PC-3 (cell line): ENCODE measurements around the gene PREPL. TPM values are rescaled to one million over a fixed set of nuclear protein-coding genes. Genes with fewer than 3 reads are reported as not detected.

Source experiments
- ATAC-seq: fragments of 200-7000 bp; cut with Tn5 transposase; 2 replicates; pipeline ENCODE4 v1.9.1; 2020; ENCODE audit warnings: mild to moderate bottlenecking, moderate library complexity
- BruUV-seq: library from RNA; stranded (reverse); fragments of 400-500 nt; replicated peaks from 2 replicates; lab custom pipeline; 2021; lab: Mats Ljungman, UMichigan
- CTCF ChIA-PET: fragments of 300-600 bp; sonication (Branson Sonifier 250); formaldehyde crosslinking; loops from one replicate; lab custom pipeline; 2022; ENCODE audit warnings: antibody characterized with exemption; lab: Charles Lee
- POLR2A ChIA-PET: fragments of 300-600 bp; sonication (Branson Sonifier 250); formaldehyde crosslinking; loops from one replicate; lab custom pipeline; 2022; ENCODE audit warnings: antibody characterized with exemption; ENCODE audit not compliant: unreplicated experiment; lab: Charles Lee
- DNase-seq: peaks from one replicate; pipeline ENCODE4 v3.0.0-alpha.2; 2015
- H2AFZ ChIP-seq: fragments of 300-600 bp; sonication (generic); 2 replicates; pipeline ENCODE4 v1.6.0; 2016; ENCODE audit warnings: antibody characterized with exemption, low read length
- H3F3A ChIP-seq: fragments of 300-600 bp; sonication (generic); one replicate; pipeline ENCODE4 v1.6.0; 2017; ENCODE audit warnings: antibody characterized with exemption, low read length, control low read depth, mild to moderate bottlenecking; ENCODE audit not compliant: unreplicated experiment
- H3K27ac ChIP-seq: fragments of 300-600 bp; sonication (generic); 2 replicates; pipeline ENCODE4 v1.5.1; 2016; ENCODE audit warnings: mild to moderate bottlenecking, low read length
- H3K27me3 ChIP-seq: fragments of 300-600 bp; sonication (generic); 2 replicates; pipeline ENCODE4 v1.6.1; 2016; ENCODE audit warnings: low read length, mixed read lengths
- H3K36me3 ChIP-seq: fragments of 300-600 bp; sonication (generic); 2 replicates; pipeline ENCODE4 v1.6.1; 2016; ENCODE audit warnings: low read depth, mixed run types, low read length, mixed read lengths
- H3K4me1 ChIP-seq: fragments of 300-600 bp; sonication (generic); 2 replicates; pipeline ENCODE4 v1.5.1; 2016; ENCODE audit warnings: low read length; ENCODE audit not compliant: insufficient read depth
- H3K4me2 ChIP-seq: fragments of 300-600 bp; sonication (generic); 2 replicates; pipeline ENCODE4 v1.6.0; 2016; ENCODE audit warnings: low read length
- H3K4me3 ChIP-seq: fragments of 300-600 bp; sonication (generic); 2 replicates; pipeline ENCODE4 v1.5.1; 2016; ENCODE audit warnings: mild to moderate bottlenecking, low read length, mixed read lengths
- H3K79me2 ChIP-seq: fragments of 300-600 bp; sonication (generic); 2 replicates; pipeline ENCODE4 v1.6.1; 2017; ENCODE audit warnings: low read length, mixed read lengths
- H3K9ac ChIP-seq: fragments of 300-600 bp; sonication (generic); 2 replicates; pipeline ENCODE4 v1.6.0; 2016; ENCODE audit warnings: mild to moderate bottlenecking, low read length
- H3K9me2 ChIP-seq: fragments of 300-600 bp; sonication (generic); replicated peaks from 2 replicates; pipeline ENCODE4 v1.6.1; 2016; ENCODE audit warnings: mixed run types, low read length, mixed read lengths
- H3K9me3 ChIP-seq: fragments of 300-600 bp; sonication (generic); 2 replicates; pipeline ENCODE4 v1.6.1; 2016; ENCODE audit warnings: low read length, mixed read lengths
- H4K20me1 ChIP-seq: fragments of 300-600 bp; sonication (generic); 2 replicates; pipeline ENCODE4 v1.6.1; 2016; ENCODE audit warnings: low read length, mixed read lengths
- EZH2 ChIP-seq: fragments of 300-600 bp; sonication (generic); IDR thresholded peaks from one replicate; pipeline ENCODE4 v1.6.1; 2017; ENCODE audit warnings: antibody characterized with exemption, mild to moderate bottlenecking, low read length; ENCODE audit not compliant: unreplicated experiment
- EZH2phosphoT487 ChIP-seq: fragments of 300-600 bp; sonication (generic); IDR thresholded peaks from 2 replicates; pipeline ENCODE4 v1.6.1; 2018; ENCODE audit warnings: mild to moderate bottlenecking, antibody characterized with exemption, low read length, borderline replicate concordance
- intact Hi-C: fragments of 100-400 bp; cut with micrococcal nuclease; formaldehyde crosslinking; loops from 2 replicates; pipeline ENCODE4 v1.9.0; 2023
- total RNA-seq: library from RNA; depleted of rRNA; stranded (reverse); fragments of >200 nt; gene quantifications from 2 replicates; pipeline ENCODE4 v1.2.3, GENCODE V29; 2014
- TF ChIP-seq, protein P1 (sequence below): fragments of 300-600 bp; sonication (generic); conservative IDR thresholded peaks from 2 replicates; pipeline ENCODE4 v1.5.1; 2017; ENCODE audit warnings: antibody characterized with exemption, low read depth, mild to moderate bottlenecking, low read length

The PREPL gene
- total RNA-seq, 1 experiment from 2014 or later = 36.2 TPM

DNA sequence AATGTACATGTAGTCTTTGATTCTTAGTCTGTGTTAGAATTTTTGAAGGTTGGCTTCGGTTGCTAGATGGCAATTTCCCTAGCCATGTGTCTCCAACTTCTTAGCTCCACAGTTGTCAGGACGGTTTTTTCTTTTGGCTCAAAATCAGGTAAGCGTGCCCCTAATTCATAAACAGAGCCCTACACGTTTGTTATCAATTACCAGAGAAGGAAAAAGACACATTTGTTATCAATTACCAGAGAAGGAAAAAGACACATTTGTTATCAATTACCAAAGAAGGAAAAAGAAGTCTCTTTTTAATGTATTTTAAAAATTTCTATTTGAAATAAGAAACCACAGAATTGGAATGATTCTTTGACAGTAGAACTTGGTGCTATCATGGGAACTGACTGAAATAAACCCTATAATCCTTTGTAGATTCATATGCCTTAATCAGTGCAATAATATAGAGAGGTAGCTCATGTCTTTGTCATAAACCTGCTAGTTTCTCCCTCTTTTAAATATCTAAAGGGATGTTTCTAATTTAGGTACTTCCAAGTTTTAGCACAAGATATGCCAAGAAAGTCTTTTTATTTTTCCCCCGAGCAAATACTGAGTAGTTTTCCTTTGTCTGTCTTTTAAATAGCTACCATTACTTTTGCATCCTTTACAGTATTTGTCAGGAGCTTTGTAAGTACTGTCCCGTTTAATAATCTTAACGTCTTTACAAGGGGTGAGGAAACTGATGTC lies 36.3 kb upstream of the PREPL start:
- H3F3A ChIP-seq = no peaks in the 10 kb centered on the region
- no peak overlapping the region for H3K27ac ChIP-seq
- H3K9ac ChIP-seq = no peak overlapping the region
- H3K4me3 ChIP-seq = no peak overlapping the region
- no peaks in the 10 kb centered on the region for H3K9me2 ChIP-seq
- intact Hi-C loops = loop anchor here (5.0 to 10.0 kb wide), 2 partner anchors 35 to 157 kb away; no protein-coding TSS in a partner anchor
- DNase-seq (no peak), ATAC-seq (no peak)
- no peaks in the 10 kb centered on the region for H3K79me2 ChIP-seq
- no peaks in the 10 kb centered on the region for H4K20me1 ChIP-seq
- H3K4me2 ChIP-seq = no peak overlapping the region
- no peaks in the 10 kb centered on the region for H3K27me3 ChIP-seq
- TF ChIP-seq, protein P1, sequence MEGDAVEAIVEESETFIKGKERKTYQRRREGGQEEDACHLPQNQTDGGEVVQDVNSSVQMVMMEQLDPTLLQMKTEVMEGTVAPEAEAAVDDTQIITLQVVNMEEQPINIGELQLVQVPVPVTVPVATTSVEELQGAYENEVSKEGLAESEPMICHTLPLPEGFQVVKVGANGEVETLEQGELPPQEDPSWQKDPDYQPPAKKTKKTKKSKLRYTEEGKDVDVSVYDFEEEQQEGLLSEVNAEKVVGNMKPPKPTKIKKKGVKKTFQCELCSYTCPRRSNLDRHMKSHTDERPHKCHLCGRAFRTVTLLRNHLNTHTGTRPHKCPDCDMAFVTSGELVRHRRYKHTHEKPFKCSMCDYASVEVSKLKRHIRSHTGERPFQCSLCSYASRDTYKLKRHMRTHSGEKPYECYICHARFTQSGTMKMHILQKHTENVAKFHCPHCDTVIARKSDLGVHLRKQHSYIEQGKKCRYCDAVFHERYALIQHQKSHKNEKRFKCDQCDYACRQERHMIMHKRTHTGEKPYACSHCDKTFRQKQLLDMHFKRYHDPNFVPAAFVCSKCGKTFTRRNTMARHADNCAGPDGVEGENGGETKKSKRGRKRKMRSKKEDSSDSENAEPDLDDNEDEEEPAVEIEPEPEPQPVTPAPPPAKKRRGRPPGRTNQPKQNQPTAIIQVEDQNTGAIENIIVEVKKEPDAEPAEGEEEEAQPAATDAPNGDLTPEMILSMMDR = no peak
- TF ChIP-seq EZH2 = no peak
- no peak for TF ChIP-seq EZH2phosphoT487
- POLR2A ChIA-PET = no interaction called here
- peaks cover 4% of the 10 kb centered on the region; the same call in 1 of the 2 replicates for H3K36me3 ChIP-seq
- CTCF ChIA-PET = interaction anchor here (0.7 kb wide), 1 partner anchor 269 kb away, joined by 6 read pairs; no protein-coding TSS in a partner anchor
- no TSS peak for BruUV-seq
- no peaks in the 10 kb centered on the region for H3K9me3 ChIP-seq
- no peak overlapping the region for H2AFZ ChIP-seq
- H3K4me1 ChIP-seq = no peaks in the 10 kb centered on the region

DNA sequence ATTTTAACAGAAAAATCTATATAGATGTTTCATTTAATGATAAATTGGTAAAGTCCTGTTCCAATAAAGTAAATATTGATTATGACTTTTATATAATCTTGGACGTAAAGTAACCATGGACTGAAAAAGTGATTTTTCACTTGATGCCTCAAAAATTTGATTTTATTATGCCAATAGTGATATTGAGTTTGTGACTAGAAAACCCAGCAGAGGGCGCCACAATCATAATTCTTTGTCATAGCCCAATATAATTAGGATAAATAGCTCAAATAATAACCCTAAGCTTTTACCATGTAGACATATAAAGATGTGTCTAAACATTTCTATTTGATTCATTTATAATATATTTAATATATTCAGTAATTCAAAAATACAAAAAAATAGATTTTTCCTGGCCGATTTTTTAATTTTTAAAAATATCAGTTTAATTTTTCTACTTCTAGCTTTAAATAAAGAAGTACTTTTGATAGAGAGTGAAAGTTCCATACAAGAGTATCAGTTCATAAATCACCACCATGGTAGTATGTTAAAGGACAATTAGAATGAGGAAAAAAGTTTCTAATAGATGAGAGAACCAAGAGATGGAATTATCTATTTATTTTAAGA lies 31.1 kb upstream of the PREPL start:
- intact Hi-C loops = loop anchor here (1.0 to 10.0 kb wide), 5 partner anchors 87 to 563 kb away; no protein-coding TSS in a partner anchor
- H3K4me1 ChIP-seq = no peaks in the 10 kb centered on the region
- no peaks in the 10 kb centered on the region for H4K20me1 ChIP-seq
- H2AFZ ChIP-seq = no peak overlapping the region
- no peak overlapping the region for H3K4me3 ChIP-seq
- no peaks in the 10 kb centered on the region for H3K27me3 ChIP-seq
- H3F3A ChIP-seq = no peaks in the 10 kb centered on the region
- H3K9ac ChIP-seq = no peak overlapping the region
- DNase-seq (peak; percentile 73), ATAC-seq (no peak)
- BruUV-seq = no TSS peak
- TF ChIP-seq EZH2 = no peak
- TF ChIP-seq, protein P1 = peak; percentile 72
- H3K36me3 ChIP-seq = peaks cover 4% of the 10 kb centered on the region; the same call in 1 of the 2 replicates
- H3K9me3 ChIP-seq = no peaks in the 10 kb centered on the region
- H3K9me2 ChIP-seq = no peaks in the 10 kb centered on the region
- no peak overlapping the region for H3K27ac ChIP-seq
- ChIA-PET CTCF (interaction anchor here (0.6 to 1.4 kb wide), 10 partner anchors 8 to 564 kb away, joined by 3 to 79 read pairs (median 5); no protein-coding TSS in a partner anchor), POLR2A (no interaction called here)
- no peaks in the 10 kb centered on the region for H3K79me2 ChIP-seq
- H3K4me2 ChIP-seq = no peak overlapping the region
